ENCODE results near the gene ADGRB2. TPM values are rescaled to one million over a fixed set of nuclear protein-coding genes. Genes with fewer than 3 reads are reported as not detected.

The ADGRB2 gene
- total RNA-seq, 1 experiment from 2014 or later: 10.9 TPM

DNA sequence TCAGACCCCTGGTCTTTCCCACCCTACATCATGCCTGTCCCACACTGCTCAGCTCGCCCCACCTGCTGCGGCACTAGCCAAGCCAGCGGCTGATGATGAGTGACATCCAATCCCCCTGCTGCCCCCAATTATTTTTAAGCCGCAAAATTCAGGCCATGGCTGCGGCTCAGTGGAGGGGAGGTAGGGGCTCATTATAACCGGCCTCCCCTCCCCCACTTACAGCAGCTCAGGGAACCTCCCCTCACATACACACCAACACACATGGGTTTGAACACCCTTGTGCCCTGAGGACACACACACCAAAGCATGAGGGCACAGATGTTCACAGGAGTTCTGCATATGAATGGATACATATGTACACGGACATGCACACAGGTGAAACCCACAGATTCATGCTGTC lies 5.3 kb downstream of the ADGRB2 start:
- no peak overlapping the region for H4K5ac ChIP-seq (ENCODE audit: insufficient read length, low read depth, low read length)
- no peak overlapping the region for H3K14ac ChIP-seq (ENCODE audit: insufficient read depth, low read length)
- peaks cover 24% of the 10 kb centered on the region for H3K27me3 Mint-ChIP-seq (ENCODE audit: low read depth)
- no peaks in the 10 kb centered on the region for H3K9me3 Mint-ChIP-seq
- peaks cover 33 to 50% of the 10 kb centered on the region in 2 experiments for H3K4me1 Mint-ChIP-seq
- H3K18ac ChIP-seq (ENCODE audit: insufficient read length, low read depth, low read length): no peak overlapping the region
- H4K8ac ChIP-seq (replicated peaks; ENCODE audit: insufficient read length, low read depth, low read length): no peak overlapping the region
- no peak overlapping the region for H2BK15ac ChIP-seq (ENCODE audit: low read depth, low read length)
- no peak overlapping the region for H2BK12ac ChIP-seq (ENCODE audit: insufficient read length, low read depth, low read length)
- H3K9me3 ChIP-seq (ENCODE audit: control insufficient read depth, low read depth, low read length): no peaks in the 10 kb centered on the region
- H3K23ac ChIP-seq (ENCODE audit: insufficient read length, low read depth, low read length): no peak overlapping the region
- no peak overlapping the region for H3K4me2 ChIP-seq (ENCODE audit: insufficient read depth, insufficient read length, low read length)
- H3K27ac ChIP-seq (ENCODE audit: insufficient read length, low read depth, low read length): no peak overlapping the region
- peaks cover 10% of the 10 kb centered on the region for H3K23me2 ChIP-seq (ENCODE audit: insufficient read length, low read depth, low read length, poor library complexity, severe bottlenecking)
- no peak overlapping the region for H2BK20ac ChIP-seq (ENCODE audit: low read depth, low read length, poor library complexity, severe bottlenecking)
- no peak overlapping the region for H3K56ac ChIP-seq (ENCODE audit: insufficient read length, low read depth, low read length)
- no peak overlapping the region for H2AFZ ChIP-seq (ENCODE audit: low read length)
- no peaks in the 10 kb centered on the region for H3K79me2 ChIP-seq (ENCODE audit: insufficient read depth, low read length)
- no CpG with 5 or more reads among the region's 7 CpGs for WGBS (ENCODE audit: extremely low coverage, insufficient read length, low lambda C conversion rate)
- H2AK5ac ChIP-seq (ENCODE audit: insufficient read length, low read length): no peak overlapping the region
- no peak overlapping the region for H3K27ac Mint-ChIP-seq
- H4K91ac ChIP-seq (ENCODE audit: insufficient read length, low read depth, low read length): no peak overlapping the region
- no peak overlapping the region for H3K9ac ChIP-seq (ENCODE audit: extremely low read depth, insufficient read length, low read length)
- no peak for TF ChIP-seq CTCF (conservative IDR thresholded peaks at IDR 0.05)
- no peak overlapping the region for H3K4ac ChIP-seq (ENCODE audit: low read depth, low read length)
- peaks cover 2% of the 10 kb centered on the region; the same call in 1 of the 2 replicates for H3K27me3 ChIP-seq (ENCODE audit: insufficient read depth, low read length)
- no peaks in the 10 kb centered on the region for H3K36me3 Mint-ChIP-seq (ENCODE audit: insufficient read depth in 1 of 3, low read depth in 3 of 3)
- no peaks in the 10 kb centered on the region for H3K79me1 ChIP-seq (ENCODE audit: insufficient read depth, low read depth, low read length, poor library complexity, severe bottlenecking)
- no peak overlapping the region for H2BK5ac ChIP-seq (ENCODE audit: insufficient read length, low read length)
- DNase-seq: no peak
- peak overlapping the region in 1 of 2 experiments; percentile 23; a peak in 1 of 5 replicates for H3K4me3 Mint-ChIP-seq
- no peaks in the 10 kb centered on the region for H4K20me1 ChIP-seq (ENCODE audit: control insufficient read depth, insufficient read depth, insufficient read length)
- H3T11ph ChIP-seq (ENCODE audit: low read length): no peak overlapping the region
- H3K4me1 ChIP-seq (ENCODE audit: insufficient read depth, low read length): peaks cover 6% of the 10 kb centered on the region; the same call in 1 of the 2 replicates
- no peak overlapping the region for H2BK120ac ChIP-seq (ENCODE audit: low read depth, low read length, poor library complexity, severe bottlenecking)
